ENCODE results near the gene GIGYF2.

GIGYF2 gene

DNA sequence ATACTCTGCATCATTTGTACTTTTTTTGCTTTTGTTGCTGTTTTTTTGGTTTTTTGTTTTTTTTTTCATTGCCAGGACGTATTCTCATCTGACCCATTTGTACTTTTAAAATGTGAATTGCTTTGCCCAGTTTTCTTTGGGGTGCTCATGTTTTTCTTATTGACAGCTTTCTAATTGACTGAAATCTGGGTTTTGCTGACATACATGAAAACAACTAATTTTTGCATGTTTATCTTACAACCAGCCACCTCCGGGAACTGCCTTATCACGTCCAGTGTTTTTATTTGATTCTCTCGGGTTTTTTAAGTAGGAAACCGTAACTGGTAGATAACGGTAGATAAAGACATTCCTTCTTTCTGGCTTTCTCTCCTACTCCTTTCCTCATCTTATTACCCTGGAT, 211.6 kb downstream of the GIGYF2 start:
- TF ChIP-seq JUND (IDR thresholded peaks at IDR 0.05; ENCODE audit: low read depth), result no peak
- in situ Hi-C loops (cut with HindIII; ENCODE audit: low pct_unique_long_range_greater_than_20kb, low sequenced_read_pairs), result no loop called here
- no peak for DNase-seq (ENCODE audit: low read depth in 1 of 2, low spot score in 1 of 2)
